HG03558 (cell line): Measurements from ENCODE around the gene KRTAP2-4.
"Not testable (repeated sequence)": the region's sequence is repeated elsewhere in the genome, so short reads cannot be mapped to it uniquely, and the experiment has no call there.

Experiments
- ATAC-seq: cut with Tn5 transposase; IDR thresholded peaks from one replicate; pipeline ENCODE4 v1.9.1; 2021; ENCODE audit warnings: moderate number of reproducible peaks; ENCODE audit not compliant: unreplicated experiment; ENCODE audit errors: extremely low read depth

The KRTAP2-4 gene

DNA sequence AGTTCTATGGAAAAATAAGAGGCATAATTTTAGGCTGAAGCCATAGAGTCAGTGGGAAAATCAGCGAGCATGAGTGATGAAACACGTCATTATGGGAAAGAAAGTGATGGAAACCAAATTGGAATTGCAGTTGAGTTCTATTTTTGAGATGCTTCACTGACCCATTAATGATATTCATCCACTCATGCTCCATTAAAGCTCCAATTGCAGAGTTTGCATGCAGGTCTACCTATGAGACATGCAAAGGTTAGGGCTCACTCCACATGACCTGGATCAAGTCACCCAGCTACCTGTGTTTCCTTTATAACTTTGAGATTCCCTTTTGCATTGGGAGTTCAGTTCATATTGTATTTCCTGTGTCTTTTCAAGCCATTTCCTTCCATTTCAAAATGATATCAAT lies 8.0 kb upstream of the KRTAP2-4 start:
- no peak for ATAC-seq

DNA sequence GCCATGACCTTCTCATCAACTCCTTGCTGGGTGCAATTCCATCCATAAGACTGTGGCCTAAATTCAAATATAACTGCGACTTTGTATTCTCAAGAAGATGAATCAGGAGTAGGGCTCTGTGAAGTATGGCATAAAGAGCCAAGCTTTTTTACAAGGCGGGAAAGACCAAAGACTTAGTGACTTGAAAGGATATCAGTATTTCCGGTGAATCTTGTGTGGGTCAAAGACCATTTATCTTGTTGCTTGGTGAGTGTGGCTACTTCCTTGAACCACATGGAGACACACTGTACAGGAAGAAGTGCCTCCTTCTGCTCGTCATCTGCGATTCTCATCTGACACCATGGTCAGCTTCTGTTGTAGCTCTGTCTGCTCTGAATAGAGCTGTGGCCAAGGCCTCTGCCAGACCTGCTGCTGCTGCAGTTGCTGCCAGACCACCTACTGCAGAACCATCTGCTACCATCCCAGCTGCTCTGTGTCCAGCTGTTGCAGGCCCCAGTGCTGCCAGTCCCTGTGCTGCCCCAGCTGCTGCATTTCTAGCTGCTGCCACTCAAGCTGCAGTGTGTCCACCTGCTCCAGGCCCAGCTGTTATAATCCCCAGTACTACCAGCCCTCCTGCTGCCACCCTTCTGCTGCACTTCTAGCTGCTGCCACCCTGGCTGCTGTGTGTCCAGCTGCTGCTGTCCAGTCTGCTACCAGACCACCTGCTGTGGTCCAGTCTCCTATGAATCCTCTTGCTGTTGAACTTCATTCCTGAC lies 6.1 kb upstream of the KRTAP2-4 start:
- no peak for ATAC-seq

DNA sequence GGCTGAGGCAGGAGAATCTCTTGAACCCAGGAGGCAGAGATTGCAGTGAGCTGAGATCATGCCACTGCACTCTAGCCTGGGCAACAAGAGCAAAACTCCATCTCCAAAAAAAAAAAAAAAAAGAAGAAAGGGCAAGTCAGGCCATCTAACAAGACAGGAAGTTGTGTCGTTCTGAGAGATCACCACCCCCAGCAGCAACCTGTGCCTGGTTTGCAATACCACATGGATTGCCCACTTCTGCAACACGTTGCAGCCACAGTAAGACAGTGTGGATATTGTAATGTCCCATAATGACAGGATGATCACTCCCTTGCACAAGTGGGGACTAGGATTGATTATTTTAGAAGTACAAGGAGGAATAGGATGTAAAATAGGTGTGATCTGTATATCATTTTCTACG lies 3.4 kb upstream of the KRTAP2-4 start:
- ATAC-seq = no peak

DNA sequence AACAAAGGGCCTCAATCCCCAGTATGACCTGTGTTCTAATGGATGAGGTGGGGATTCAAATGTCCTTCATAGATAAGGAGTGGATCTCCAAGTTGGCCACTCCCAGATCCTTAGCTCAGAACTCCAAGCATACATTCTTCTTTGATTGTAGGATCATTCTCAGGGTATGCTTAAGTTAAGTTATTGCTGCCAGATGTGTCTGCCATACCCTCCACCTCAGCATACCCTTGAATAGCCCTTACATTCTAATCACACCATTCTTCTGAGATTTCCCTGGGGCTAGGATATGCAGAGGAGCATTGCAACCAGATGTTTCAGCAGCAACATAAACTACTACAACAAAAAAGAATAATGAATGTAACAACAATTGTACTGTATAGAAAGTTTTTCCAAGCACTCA lies 1.6 kb upstream of the KRTAP2-4 start:
- ATAC-seq = no peak

DNA sequence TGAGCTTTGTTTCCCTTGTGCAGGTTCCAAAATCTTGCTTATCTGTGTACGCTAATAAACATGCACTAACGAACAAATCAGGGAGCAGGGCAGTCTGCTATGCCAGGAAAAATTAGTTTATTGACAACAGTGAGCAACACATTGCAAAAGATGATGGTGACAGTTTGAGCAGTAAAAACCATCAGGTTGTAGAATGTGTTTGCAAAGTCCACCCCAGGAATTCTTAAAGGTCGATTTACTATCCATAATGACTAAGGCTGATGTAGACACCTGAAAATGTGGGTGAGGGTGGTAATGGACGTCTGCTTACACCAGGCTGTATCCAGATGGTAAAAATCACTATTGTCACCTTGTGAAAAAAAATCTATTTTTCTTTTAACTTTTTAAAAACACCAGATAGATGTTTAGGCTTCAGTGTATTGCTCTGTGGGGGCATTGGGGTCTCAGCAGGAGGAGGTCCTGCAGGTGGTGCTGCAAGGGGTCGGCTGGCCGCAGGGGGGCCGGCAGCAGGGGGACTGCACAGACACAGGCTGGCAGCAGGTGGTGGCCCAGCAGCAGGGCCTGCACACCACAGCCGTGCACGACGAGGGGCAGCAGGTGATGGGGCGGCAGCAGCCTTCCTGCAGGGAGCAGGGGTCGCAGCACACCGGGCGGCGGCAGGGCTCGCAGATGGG lies 526 bp downstream of the KRTAP2-4 start:
- ATAC-seq = not testable (repeated sequence)

DNA sequence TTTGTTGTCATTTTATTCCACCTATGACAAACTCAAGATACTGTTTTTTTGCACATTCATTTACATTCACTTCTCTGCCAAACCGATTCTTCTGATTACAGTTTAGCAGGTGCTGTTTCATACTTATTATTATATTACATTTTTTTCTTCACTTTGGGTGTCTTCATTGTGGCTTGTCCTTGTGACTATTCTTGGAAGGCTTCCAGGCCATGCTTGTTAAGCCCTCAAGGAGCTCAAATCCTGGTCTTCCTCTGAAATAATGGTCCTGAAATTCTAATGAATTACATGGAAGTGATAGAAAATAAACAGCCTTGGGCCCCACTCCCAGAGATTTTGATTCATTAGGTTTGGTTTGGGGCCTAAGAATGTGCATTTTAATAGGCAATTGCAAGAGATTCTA lies 1.4 kb downstream of the KRTAP2-4 start:
- no peak for ATAC-seq

DNA sequence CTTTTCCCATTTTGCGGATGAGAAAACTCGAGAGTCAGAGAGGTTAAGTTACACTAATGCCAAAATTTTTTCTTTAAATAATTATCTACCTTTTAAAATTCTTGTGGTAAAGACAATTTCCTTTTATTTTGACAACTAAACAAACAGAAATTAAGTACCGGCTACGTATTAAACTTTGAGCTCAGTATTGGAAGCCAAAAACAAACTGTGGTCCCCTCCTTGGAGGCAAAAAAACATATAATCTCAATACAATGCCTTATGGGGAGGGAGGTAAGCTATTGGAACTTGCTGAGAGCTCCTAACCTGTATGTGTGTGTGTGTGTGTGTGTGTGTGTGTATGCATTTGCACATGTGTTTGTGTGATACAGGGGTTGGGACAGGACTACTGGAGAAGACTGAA lies 2.2 kb downstream of the KRTAP2-4 start:
- ATAC-seq = no peak

DNA sequence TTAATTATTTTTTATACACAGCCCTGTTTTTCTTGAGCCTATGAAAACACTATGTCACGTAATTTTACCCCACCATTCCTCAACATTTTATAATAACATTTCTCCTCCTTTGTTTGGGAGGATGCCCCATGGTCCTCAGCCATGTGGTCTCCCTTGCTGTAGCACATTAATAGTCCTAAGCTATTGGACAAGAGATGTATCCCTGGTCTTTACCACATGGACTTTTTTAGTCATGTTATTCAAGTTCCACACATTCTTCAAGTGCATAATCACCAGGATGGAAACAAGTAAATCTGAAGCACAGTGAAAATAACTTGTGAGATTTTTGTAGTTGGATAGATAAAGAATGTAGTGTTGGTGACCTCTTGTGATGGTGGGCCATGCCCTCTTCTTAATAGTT lies 3.7 kb downstream of the KRTAP2-4 start:
- no peak for ATAC-seq

DNA sequence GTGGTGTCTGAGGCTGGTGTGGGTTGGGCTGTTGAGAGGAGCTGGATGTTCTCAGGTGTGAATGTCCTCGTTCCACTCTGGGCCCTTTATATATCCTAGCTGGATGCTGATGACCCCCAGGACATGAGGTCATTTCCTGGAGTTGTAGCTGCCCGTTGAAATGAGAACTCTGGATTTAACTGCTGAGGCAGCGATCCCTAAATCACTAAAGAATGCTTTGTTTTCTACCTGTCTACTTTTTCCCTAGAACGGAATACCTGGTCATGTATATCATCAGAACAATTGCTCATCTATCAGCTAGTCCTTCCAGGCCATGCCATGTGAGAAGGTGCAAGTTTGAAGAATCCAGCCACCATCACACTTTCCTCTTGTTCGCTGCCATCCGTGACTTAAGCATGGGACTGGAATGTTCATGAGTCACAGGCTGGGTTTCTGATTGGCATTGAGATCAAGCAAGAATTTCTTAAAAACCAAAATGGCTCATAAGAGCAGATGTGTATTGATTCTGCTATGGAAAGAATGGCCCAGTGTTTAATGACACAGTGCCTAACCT lies 5.6 kb downstream of the KRTAP2-4 start, which contains the start of gene KRTAP2-3:
KRTAP2-3 (minus strand) TSS at position 63 of the 553 bp plus-strand sequence. CDS start 64 bp downstream, outside the sequence.
- ATAC-seq = no peak

DNA sequence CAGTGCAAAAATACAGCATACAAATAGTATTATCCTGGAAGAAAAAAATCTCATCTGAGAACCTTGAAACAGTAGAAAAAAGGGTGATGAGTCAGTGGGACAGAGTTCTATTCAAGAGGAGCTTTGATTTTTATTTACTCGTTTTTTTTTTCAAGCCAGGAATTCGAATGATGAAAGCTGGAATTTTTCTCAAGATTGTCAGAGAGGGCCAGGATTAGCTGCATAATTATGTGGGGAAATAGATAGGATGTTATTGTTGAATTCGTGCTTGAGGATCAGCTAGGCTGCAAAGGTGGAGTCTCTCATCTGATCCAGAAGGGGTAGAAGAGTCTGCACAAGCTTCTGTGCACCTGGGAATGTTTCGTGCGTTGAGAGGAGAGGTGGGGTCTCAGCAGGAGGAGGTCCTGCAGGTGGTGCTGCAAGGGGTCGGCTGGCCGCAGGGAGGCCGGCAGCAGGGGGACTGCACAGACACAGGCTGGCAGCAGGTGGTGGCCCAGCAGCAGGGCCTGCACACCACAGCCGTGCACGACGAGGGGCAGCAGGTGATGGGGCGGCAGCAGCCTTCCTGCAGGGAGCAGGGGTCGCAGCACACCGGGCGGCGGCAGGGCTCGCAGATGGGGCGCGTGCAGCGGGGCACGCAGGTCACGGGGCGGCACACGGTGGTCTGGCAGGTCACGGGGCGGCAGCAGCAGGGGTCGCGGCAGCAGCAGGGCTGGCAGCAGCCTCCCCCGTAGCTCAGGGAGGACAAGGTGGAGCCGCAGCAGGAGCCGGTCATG lies 6.2 kb downstream of the KRTAP2-4 start:
- not testable (repeated sequence) for ATAC-seq

DNA sequence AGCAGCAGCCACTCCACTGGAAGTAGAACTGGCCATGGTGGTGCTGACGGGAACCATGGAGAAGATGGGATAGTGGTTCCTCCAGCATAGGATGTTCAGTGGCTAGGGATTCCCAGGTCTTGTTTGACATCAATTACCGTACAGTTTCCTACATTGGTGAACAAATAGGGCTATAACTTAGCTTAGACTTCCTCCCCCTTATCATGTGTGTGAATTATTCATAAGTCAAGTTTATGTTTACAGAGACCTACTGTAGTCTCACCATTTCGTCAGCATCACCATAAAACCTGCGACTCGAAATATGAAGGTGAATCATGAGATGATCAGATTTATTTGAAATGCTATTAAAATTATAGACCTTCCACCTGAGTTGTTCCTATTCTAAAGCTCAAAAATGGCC lies 6.9 kb downstream of the KRTAP2-4 start:
- no peak for ATAC-seq

DNA sequence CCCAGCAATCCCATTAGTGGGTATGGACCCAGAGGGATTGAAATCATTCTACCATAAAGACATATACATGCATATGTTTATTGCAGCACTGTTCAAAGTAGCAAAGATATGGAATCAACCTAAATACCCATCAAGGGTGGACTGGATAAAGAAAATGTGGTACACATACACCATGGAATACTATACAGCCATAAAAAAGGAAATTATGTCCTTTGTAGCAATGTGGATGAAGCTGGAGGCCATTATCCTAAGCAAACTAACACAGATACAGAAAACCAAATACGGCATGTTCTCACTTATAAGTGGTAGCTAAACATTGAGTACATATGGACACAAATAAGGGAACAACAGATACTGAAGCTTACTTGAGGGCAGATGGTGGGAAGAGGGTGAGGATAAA lies 8.1 kb downstream of the KRTAP2-4 start:
- ATAC-seq = no peak

DNA sequence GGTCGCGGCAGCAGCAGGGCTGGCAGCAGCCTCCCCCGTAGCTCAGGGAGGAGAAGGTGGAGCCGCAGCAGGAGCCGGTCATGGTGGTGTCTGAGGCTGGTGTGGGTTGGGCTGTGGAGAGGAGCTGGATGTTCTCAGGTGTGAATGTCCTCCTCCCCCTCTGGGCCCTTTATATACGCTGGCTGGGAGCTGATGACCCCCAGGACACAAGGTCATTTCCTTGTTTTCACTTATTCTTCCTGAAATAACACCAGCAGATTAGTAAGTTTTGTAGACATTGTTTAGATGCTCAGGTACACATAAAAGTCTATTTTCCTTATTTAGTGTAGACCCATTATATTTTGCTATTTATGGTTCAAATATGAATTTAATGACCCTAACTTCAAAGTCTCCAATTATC lies 10.5 kb downstream of the KRTAP2-4 start, which contains the start of gene KRTAP2-2:
KRTAP2-2 (minus strand) TSS at position 101 of the 400 bp plus-strand sequence; CDS start at position 82, 19 bp downstream.
- not testable (repeated sequence) for ATAC-seq

DNA sequence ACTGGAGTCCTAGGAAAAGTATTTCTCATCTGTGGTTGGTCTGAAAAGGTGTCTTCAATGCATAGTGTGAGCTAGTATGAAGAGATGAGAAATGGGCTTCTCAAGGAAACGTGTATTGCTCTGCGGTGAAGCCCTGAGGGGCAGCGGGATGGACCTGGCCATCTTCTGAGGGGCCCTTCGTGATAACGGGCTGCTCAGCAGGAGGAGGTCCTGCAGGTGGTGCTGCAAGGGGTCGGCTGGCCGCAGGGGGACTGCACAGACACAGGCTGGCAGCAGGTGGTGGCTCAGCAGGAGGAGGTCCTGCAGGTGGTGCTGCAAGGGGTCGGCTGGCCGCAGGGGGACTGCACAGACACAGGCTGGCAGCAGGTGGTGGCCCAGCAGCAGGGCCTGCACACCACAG lies 11.1 kb downstream of the KRTAP2-4 start:
- not testable (repeated sequence) for ATAC-seq

DNA sequence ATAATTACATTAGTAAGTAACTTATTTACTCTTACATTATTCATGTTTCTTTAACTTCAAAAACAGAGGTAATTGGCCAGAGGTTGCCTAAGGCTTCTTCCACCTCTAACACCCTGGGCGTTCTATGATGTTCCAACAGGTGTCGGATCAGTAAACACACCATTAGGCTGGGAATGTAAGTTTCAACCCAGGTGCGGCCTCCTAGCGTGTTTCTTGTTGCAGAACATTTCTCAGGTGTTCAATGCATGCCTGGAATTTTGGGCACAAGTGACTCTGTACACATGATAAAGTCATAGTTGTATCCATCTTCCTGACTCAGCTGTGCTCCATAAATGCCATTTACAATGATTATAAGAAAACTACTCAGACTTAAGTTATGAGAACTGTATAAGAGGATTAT lies 11.7 kb downstream of the KRTAP2-4 start:
- ATAC-seq = no peak

DNA sequence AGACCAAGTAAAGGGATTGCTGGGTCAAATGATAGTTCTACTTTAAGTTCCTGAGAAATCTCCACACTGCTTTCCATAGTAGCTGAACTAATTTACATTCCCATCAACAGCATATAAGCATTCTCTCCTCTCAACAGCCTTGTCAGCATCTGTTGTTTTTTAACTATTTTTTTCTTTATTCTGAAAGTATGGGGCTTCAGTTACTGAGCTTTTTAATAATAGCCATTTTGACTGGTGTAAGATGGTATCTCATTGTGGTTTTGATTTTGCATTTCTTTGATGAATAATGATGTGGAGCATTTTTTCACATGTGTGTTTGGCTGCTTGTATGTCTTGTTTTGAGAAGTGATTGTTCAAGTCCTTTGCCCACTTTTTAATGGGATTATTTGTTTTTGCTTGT lies 13.1 kb downstream of the KRTAP2-4 start:
- ATAC-seq = no peak

DNA sequence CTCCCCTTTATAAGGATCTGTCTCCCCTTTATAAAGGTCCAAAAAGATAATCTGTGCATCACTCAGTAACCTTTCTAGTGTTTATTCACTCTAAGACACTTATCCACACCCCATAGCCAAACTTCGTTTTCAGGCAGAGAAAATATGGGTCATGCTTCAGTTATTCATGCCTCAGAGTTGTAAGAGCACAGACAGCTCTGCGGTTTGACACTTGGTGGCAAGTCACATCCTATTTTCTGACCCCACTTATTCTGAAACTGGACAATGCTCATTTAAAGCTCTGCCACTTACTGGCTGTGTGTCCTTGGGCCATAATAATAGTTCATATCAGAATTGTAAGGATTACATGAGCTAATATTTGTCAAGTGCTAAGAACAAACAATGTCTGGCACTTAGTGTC lies 16.6 kb downstream of the KRTAP2-4 start:
- no peak for ATAC-seq

DNA sequence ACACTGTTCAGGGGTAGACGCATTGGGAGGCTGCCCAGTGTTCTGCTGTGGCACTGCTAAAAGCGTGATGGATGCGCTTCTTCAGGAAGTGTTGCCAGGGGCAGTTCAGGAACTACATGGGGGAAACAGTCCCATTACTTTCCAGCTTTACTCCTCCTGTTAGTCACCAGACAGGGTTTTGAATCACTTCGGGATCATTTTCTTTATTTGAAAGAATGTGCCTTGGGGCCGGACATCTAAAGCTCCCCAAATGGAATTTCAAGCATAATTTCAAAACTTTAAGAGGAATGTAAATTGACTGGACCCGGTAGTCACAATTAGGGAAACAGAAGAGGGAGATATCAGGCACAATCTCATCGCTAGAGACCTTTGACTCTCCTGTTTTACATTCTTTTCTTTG lies 17.2 kb downstream of the KRTAP2-4 start:
- ATAC-seq = no peak

DNA sequence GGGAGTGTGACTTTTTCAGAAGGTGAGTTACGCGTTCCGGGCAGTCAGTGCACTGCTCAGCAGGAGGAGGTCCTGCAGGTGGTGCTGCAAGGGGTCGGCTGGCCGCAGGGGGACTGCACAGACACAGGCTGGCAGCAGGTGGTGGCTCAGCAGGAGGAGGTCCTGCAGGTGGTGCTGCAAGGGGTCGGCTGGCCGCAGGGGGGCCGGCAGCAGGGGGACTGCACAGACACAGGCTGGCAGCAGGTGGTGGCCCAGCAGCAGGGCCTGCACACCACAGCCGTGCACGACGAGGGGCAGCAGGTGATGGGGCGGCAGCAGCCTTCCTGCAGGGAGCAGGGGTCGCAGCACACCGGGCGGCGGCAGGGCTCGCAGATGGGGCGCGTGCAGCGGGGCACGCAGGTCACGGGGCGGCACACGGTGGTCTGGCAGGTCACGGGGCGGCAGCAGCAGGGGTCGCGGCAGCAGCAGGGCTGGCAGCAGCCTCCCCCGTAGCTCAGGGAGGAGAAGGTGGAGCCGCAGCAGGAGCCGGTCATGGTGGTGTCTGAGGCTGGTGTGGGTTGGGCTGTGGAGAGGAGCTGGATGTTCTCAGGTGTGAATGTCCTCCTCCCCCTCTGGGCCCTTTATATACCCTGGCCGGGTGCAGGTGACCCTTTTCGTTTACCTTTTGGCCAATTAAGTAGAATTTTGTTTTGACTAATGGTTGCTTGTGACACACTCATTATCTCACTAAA lies 18.8 kb downstream of the KRTAP2-4 start, which contains the start of gene KRTAP2-1:
KRTAP2-1 (minus strand) TSS at position 582 of the 731 bp plus-strand sequence; CDS start at position 533, 49 bp downstream.
- ATAC-seq = not testable (repeated sequence)

DNA sequence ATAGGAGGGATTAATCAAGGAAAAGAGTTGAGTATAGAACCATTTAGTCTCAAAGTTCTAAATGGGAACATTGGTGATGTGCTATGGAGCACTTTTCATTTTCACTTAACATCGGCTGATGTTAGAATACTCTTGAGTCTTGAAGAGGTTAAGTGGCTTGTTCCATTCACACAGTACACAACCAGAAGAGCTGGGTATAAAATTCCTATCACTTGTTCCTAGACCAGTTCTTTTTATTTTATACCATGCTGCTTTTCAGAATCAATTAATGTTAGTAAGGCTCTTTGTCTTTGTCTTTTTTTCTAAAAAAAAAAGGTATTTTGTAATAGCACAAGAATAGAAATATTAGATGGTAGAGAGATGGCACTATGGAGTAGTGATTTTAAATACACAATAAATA lies 22.7 kb downstream of the KRTAP2-4 start:
- ATAC-seq = no peak
